ENCODE results near the gene FUS. TPM values are rescaled to one million over a fixed set of nuclear protein-coding genes. Genes with fewer than 3 reads are reported as not detected.

FUS gene
- total RNA-seq, 1 experiment from 2014 or later = 481 TPM

DNA sequence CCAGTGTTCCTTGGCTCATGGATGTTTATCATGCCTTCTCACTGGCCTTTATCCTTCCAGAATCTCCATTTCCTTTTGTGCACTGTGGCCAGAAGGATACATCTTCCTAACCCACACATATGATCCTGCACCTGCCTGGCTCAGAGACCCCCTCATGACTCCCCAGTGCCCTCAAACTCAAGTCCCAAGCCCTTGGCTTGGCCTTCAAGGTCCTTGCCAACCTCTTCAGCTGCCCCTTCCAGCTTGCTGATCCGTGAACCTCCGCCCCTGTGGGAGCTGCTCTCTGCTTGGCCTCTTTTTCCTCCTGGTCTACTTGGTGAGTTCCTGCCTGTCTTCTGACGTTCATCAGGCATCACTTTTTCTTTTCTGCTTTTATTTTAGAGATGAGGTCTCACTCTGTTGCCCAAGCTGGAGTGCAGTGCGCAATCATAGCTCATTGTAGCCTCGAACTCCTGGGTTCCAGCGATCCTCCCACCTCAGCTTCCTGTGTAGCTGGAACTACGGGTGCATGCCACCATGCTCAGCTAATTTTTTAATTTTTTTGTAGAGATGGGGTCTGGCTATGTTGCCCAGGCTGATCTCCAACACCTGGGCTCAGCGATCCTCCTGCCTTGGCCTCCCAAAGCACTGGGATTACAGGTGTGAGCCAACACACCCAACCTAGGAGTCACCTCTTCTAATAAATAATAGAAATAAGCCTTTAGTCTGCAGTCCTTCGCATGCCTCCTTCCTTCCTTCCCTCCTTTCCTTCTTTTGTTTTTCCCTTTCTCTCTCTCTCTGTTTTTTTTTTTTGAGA lies 25.1 kb downstream of the FUS start:
- intact Hi-C loops (cut with micrococcal nuclease) = no loop called here
- TF ChIP-seq, protein P1, sequence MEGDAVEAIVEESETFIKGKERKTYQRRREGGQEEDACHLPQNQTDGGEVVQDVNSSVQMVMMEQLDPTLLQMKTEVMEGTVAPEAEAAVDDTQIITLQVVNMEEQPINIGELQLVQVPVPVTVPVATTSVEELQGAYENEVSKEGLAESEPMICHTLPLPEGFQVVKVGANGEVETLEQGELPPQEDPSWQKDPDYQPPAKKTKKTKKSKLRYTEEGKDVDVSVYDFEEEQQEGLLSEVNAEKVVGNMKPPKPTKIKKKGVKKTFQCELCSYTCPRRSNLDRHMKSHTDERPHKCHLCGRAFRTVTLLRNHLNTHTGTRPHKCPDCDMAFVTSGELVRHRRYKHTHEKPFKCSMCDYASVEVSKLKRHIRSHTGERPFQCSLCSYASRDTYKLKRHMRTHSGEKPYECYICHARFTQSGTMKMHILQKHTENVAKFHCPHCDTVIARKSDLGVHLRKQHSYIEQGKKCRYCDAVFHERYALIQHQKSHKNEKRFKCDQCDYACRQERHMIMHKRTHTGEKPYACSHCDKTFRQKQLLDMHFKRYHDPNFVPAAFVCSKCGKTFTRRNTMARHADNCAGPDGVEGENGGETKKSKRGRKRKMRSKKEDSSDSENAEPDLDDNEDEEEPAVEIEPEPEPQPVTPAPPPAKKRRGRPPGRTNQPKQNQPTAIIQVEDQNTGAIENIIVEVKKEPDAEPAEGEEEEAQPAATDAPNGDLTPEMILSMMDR (IDR thresholded peaks at IDR 0.05; ENCODE audit: unreplicated experiment) = no peak

DNA sequence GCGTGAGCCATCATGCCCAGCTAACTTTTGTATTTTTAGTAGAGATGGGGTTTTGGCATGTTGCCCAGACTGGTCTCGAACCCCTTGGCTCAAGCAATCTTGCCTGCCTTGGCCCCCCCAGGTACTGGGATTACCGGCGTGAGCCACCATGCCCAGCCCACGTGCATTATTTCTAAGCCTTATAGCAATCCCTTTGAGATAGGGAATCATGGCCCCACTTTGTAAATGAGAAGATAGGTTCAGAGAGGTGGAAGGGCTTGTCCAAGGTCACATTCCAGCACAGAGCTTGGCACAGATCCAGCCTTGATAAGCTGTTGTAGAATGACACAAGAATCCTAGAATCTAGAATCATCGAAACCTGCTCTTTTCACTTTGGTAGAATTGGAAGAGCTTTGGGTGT lies 26.8 kb downstream of the FUS start:
- H3K4me3 Mint-ChIP-seq (ENCODE audit: unreplicated experiment) = no peak overlapping the region
- ChIA-PET CTCF (interaction anchor here (0.6 to 0.9 kb wide), 2 partner anchors 64 to 69 kb away, joined by 3 read pairs; no protein-coding TSS in a partner anchor), POLR2A (interaction anchor here (0.9 to 1.0 kb wide), 2 partner anchors 9 to 27 kb away, joined by 3 to 5 read pairs; partner anchors contain the start of gene FUS)
- H3K4me1 Mint-ChIP-seq (ENCODE audit: insufficient read depth, unreplicated experiment) = peaks cover 1% of the 10 kb centered on the region
- no peak overlapping the region for H3K27ac Mint-ChIP-seq (ENCODE audit: low read depth, unreplicated experiment)
- peaks cover 29% of the 10 kb centered on the region for H3K27me3 Mint-ChIP-seq (ENCODE audit: insufficient read depth, unreplicated experiment)
- intact Hi-C loops (cut with micrococcal nuclease) = no loop called here
- no TSS peak for BruUV-seq (replicated peaks)
- TF ChIP-seq, protein P1 (IDR thresholded peaks at IDR 0.05; ENCODE audit: unreplicated experiment) = no peak
- H3K9me3 Mint-ChIP-seq (ENCODE audit: unreplicated experiment) = peaks cover 4% of the 10 kb centered on the region
- no peaks in the 10 kb centered on the region for H3K36me3 Mint-ChIP-seq (ENCODE audit: insufficient read depth, unreplicated experiment)
- DNase-seq (ENCODE audit: unreplicated experiment) = no peak

More for the DNA sequence above, 25.1 kb downstream of the FUS start:
- CTCF ChIA-PET = no interaction called here
- no TSS peak for BruUV-seq (replicated peaks)
- DNase-seq (ENCODE audit: unreplicated experiment) = no peak
- POLR2A ChIA-PET = interaction anchor here (1.2 kb wide), 1 partner anchor 12 kb away, joined by 3 read pairs; no protein-coding TSS in a partner anchor
- peaks cover 4% of the 10 kb centered on the region for H3K9me3 Mint-ChIP-seq (ENCODE audit: unreplicated experiment)
- H3K27ac Mint-ChIP-seq (ENCODE audit: low read depth, unreplicated experiment) = no peak overlapping the region
- H3K27me3 Mint-ChIP-seq (ENCODE audit: insufficient read depth, unreplicated experiment) = peaks cover 21% of the 10 kb centered on the region
- H3K36me3 Mint-ChIP-seq (ENCODE audit: insufficient read depth, unreplicated experiment) = no peaks in the 10 kb centered on the region
- H3K4me3 Mint-ChIP-seq (ENCODE audit: unreplicated experiment) = no peak overlapping the region
- peaks cover 12% of the 10 kb centered on the region for H3K4me1 Mint-ChIP-seq (ENCODE audit: insufficient read depth, unreplicated experiment)

DNA sequence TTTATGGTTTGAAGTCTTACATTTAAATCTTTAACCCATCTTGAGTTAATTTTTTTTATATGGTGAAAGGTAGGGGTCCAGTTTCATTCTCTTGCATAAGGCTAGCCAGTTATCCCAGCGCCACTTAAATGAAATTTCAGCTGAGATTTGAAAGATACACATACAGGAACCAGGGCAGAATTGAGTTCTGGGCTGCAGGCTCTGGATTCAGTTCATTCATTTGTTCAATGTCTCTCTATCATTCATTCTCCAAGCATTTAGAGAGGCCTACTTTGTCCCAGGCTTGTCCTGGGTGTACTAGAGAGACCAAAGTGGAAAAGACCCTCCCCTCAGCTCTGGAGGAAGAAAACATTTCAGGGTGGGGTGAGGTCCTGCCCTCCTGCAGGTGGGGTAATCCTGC lies 33.4 kb downstream of the FUS start:
- Mint-ChIP-seq H3K4me3 (ENCODE audit: unreplicated experiment) (no peak overlapping the region), H3K4me1 (ENCODE audit: insufficient read depth, unreplicated experiment) (no peaks in the 10 kb centered on the region), H3K27me3 (ENCODE audit: insufficient read depth, unreplicated experiment) (peaks cover 45% of the 10 kb centered on the region), H3K27ac (ENCODE audit: low read depth, unreplicated experiment) (no peak overlapping the region), H3K9me3 (ENCODE audit: unreplicated experiment) (no peaks in the 10 kb centered on the region), H3K36me3 (ENCODE audit: insufficient read depth, unreplicated experiment) (no peaks in the 10 kb centered on the region)
- intact Hi-C loops (cut with micrococcal nuclease) = no loop called here
- ChIA-PET POLR2A (interaction anchor here (1.9 kb wide), 1 partner anchor 10 kb away, joined by 6 read pairs; the partner anchor contains the start of gene PYCARD), CTCF (interaction anchor here (0.7 kb wide), 1 partner anchor 50 kb away, joined by 3 read pairs; no protein-coding TSS in a partner anchor)
- TF ChIP-seq, protein P1 (IDR thresholded peaks at IDR 0.05; ENCODE audit: unreplicated experiment) = no peak
- no TSS peak for BruUV-seq (replicated peaks)
- no peak for DNase-seq (ENCODE audit: unreplicated experiment)

DNA sequence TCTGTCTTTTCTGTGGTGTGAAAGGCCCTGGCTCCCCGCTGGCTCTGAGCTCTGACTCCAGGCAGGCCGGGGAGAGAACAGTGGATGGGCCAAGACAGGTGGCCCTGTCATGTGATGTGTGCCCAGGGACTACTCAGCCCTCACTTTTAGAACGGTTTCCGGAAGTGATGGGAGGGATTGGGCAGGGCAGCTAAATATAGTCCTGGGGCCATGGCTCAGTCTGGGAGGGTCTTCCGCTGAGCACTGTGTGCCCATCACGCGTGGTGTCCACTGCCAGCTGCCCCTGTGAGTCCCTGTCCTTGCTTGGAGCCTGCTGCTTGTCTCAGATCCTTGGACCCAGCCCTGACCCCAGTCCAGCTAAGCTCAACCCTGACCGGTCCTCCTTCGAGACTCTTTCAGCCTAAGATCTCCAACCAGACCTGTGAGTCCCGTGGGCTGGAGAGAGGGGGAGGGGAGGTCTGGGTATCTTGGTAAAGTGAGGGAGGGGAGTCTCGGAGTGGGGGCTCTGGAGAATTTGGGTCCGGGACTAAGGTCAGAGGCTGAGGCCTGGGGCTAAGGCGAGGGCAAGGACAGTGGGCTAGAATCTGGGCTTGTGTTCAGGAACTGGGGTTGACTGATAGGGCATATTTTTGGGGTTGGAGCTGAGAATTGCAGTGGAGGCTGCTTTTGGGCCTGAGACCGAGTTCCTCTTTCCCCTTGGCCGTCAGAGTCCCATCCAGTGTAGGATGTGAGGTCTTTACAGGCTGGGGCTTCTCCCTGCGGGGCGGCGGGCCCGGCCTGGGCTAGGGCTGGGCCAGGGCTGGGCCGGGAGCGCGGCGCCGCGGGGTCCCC lies 34.2 kb downstream of the FUS start, which contains the start of gene TRIM72:
TSS of gene TRIM72 (plus strand) at position 243 of the 831 bp plus-strand sequence. CDS start 620 bp downstream, outside the sequence.
- TF ChIP-seq, protein P1 (IDR thresholded peaks at IDR 0.05; ENCODE audit: unreplicated experiment) = no peak
- no peaks in the 10 kb centered on the region for H3K4me1 Mint-ChIP-seq (ENCODE audit: insufficient read depth, unreplicated experiment)
- intact Hi-C loops (cut with micrococcal nuclease) = no loop called here
- peaks cover 45% of the 10 kb centered on the region for H3K27me3 Mint-ChIP-seq (ENCODE audit: insufficient read depth, unreplicated experiment)
- BruUV-seq (replicated peaks) = no TSS peak
- H3K9me3 Mint-ChIP-seq (ENCODE audit: unreplicated experiment) = no peaks in the 10 kb centered on the region
- ChIA-PET POLR2A (interaction anchor here (0.6 kb wide), 1 partner anchor 32 kb away, joined by 3 read pairs; no protein-coding TSS in a partner anchor), CTCF (interaction anchor here (0.7 to 0.8 kb wide), 2 partner anchors 13 to 89 kb away, joined by 3 read pairs; no protein-coding TSS in a partner anchor)
- no peak within 1 kb of the TSS for H3K27ac Mint-ChIP-seq (ENCODE audit: low read depth, unreplicated experiment)
- H3K4me3 Mint-ChIP-seq (ENCODE audit: unreplicated experiment) = peak within 1 kb of the TSS; percentile 49
- no peaks in the 10 kb centered on the region for H3K36me3 Mint-ChIP-seq (ENCODE audit: insufficient read depth, unreplicated experiment)
- no peak for DNase-seq (ENCODE audit: unreplicated experiment)
